ENCODE data around the gene RNF14.

RNF14 gene

DNA sequence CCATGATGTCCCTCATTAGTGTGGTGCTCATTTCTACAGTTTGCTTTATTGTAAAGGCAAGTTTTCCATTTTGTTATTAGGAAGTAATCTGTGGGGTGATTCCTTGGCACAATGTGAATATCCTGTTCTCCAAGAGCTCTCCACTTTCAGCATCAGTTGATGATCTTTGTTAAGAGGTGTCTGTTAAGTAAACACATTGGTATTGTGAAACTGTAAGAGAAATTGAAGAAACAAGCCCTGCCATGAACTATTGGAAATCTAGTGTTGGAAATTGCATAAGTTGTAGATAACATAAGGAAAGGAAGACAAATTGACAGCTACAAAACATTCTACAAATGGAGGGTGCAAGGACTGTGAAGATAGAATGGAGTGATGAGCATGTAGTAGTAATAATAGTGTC, 17.2 kb downstream of the RNF14 start:
- no peak for DNase-seq

DNA sequence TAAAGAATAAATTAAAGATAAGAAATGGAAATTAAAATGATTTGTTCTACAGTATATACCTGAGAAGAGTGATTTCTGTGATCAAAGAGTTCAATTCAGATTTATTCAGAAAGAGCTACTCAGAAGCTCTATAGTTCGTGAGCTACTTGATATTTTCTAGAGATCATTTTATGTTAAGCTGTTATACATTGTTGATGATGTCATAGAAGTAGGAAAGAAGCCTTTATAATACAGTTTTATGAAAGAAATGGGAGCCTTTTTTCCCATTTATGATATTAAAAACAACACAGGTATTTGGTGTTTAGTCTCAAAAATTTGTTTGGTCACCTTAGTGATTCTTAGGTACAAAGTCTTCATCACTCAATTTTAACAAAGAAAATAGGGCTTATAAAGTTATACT, 20.8 kb downstream of the RNF14 start:
- no peak for DNase-seq

DNA sequence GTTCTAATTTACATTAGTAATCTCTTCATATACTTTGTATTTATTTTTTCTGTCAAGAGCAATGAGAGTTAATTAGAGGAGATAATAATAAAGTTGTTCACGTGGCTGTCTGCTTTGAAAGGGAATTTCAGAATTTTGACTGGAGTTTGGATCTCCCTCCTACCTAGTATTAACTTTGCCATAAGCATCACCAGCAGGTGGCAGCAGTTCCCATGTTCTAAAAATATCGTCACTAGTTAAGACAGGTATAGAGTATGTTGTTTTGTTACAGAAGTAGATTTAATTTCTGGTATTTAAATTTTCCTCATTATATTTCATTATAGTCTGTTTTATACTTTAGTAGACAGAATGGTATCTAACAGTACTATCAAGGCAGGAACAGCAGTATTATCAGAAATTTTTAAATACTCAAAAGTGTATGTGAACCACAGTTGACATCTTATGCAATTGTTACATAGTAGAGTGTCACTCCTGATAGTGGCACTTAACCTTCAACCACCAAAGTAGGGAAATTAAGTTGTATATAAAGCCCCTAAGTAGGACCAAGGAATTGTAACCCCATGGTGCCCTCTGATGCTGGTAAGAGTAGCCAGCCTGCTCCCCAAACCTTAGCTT, 23.6 kb downstream of the RNF14 start:
- peak; percentile 68 for DNase-seq

DNA sequence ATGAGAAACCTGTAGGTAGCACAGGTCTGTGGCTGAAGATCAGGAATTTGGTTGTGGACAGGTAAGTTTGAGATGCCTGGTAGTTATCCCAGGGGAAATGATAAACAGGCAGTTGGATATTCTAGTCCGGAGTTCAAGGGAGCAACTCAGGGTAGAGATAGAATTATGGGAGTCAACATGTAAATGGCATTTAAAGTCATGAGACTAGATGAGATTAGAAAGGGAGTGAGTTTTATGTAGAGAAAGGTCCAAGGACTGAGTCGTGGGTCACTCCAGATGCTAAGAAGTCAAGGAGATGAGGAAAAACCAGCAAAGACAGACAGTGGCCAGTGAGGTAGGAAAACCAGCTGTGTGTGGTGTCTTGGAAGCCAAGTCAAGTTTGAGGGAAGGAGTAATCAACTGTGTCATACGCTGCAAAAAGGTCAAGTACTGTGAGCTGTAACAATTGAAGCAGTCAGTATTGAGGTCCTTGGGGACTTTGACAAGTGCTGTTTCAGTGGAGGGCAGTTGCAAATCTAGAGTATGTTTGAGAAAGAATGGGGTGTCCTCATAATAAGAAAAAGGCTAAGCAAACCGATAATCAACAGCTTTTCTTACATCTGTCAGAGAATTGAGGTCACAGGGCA, 25.7 kb downstream of the RNF14 start:
- no peak for DNase-seq

DNA sequence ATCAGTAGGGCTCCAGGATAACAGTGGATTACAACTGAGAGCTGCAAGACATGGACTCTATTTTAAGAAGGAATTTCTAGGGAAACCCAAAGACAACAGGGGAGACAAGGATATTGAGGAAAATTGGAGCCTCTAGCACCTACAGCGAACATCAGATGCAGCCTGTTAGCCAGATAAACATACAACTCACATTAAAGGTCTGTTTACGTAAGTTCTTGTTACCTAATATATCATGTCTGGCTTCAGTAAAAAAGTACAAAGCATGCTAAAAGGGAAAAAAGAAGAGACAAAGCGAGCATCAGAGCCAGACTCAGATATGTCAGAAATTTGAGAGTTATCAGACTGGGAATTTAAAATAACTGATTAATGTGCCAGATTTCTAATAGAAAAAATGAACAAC, 26.8 kb downstream of the RNF14 start:
- DNase-seq = no peak

DNA sequence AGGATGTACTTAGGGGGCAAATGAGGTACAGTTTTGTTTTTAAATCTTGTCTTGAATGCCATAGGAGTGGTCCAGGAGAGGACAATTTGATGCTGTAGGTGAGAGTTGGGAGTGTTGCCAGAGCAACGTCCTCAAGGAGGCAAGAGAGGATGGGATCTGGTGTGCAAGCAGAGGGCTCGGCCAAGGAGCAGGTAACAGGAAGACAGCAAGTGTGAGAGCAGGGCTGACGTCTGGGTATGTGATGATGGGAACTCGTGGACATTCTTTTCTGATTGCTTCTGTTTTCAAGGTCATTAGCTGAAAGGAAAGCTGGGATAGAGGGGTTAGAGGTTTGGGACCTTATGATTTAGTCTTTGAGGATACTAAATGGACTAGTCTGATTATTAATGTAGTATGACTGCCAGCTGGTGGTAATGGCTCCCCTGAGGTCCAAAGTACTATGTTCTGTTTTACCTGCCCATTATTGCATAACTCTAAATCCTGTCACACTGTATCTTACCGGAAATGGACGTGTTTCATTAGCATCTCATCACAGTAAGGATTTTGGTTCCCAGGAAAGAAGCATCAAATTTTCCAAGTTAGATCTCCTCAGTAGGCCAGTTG, 28.6 kb downstream of the RNF14 start:
- DNase-seq = no peak

DNA sequence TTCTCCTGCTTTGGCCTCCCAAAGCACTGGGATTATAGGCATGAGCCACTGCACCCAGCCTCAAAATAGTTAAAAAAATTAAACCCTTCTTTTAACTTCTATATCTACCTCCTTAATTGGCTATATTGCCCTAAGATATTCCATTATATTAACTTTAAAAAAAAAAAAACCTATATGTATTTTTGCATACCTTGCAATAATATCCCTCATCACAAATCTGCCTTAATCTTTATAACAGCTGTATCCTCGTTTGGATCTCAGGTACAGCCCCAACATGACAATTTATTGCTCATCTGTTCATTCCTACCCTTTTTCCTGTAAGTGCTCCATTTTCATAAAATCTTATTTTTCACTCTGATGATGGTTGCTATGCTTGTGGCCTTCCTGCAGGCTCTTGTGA, 31.3 kb downstream of the RNF14 start:
- DNase-seq = no peak

DNA sequence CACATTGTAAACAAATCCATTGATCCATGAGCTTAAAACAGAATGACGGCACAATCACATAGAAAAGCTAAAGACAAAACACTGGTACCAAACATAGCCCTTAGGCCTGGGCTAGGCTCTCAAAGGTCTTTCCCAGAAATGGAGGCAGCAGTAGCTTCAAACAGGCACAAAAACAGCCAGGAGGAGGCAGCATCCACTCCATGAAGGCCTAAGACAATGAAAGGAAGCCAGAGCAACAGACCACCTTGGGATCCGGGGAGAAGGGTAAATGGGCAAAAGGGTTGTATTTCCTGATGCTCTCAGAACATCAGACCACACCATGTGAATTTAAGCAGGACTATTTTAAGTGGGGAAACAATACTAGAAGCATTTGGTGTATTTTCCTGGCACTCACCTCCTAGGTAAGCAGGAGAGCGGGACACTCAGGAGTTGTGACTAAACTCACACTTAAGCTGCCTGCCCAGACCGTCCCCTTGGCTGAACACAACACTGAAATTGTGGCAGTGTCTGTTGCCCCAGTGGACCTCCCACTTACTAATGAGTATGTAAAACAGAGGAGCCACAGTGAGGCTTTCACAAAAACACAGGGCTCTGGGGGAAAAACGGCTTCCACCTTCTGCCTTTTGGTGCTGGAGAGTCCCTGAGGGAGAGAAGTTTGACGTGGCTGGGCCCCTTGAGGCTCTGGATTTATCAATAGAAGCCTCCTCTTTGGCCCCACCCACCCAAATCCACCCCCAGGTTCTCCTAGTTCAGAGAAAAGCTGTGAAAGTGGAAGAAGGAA, 32.0 kb downstream of the RNF14 start:
- peak; percentile 35 for DNase-seq

DNA sequence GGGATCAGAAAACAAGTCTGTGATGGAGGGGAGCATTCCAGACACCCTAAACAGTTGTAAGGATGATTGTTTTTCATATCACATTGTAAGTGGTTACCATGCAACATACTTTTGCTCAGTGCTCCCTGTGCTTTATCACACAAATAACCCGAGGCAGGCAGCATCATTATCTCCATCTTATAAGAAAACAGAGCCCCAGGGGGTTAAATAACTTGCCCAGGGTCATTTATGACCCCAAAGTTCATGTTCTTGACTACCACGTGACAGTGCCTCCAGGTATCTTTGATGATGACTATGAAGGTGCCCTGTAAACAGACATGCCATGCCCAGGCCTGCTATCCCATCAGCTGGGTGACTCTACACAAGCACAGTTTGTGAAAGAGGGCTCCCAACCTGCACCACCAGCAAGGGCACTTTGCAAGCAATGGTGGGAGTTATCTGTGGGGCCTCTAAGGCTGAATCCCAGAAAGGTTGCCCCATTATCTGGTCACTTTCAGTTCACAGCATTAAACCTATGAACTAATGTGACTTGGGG, 34.4 kb downstream of the RNF14 start:
- no peak for DNase-seq

DNA sequence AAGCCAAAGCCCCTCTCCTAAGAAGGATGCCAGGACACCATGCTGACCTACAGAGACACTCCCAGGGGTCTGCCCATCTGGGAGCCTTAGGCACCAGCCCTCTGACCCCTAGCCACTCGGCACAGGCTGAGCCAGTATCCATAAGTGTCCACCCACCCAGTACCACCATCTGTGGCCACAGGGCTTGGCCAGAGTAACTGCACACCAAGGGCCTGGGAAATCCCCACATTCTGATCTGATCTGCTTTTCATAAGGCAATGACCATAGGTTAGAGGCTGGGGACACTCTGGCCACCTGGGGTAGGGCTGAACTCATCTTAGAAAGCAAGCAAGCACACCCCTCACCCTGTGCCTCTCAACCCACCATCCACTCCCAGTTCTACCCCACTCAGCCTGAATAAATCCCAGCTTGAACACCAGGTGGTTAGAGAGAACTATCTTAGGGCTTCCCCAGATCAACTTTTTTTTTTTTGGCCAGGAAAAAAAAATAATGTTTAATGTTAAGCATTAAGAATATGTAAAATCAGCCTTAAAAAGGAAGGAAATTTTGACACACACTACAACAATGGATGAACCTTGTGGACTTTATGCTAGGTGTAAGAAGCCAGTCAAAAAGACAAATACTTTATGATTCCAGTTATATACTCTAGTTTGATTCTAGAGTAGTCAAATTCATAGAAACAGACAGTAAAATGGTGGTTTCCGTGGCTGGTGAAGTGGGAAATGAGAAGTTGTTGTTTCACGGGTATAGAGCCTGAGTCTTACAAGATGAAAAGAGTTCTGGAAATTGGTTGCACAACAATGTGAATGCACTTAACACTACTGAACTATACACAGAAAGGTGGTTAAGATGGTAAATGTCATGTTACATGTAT, 37.7 kb downstream of the RNF14 start:
- DNase-seq = no peak

DNA sequence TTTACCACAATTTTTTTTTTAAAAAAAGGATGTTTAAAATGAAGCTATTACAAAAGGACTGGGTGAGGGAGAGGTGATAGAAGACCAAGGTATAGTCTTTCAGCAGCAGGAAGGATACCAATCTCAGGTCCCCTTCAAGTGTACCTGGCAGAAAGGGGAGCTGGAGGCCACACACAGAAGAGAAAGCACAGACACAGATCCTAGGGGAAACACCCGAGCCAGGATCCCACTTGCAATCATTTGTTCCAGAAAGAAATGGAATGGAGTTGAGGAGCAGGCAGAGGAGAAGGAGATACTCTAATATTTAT, 38.3 kb downstream of the RNF14 start:
- no peak for DNase-seq

DNA sequence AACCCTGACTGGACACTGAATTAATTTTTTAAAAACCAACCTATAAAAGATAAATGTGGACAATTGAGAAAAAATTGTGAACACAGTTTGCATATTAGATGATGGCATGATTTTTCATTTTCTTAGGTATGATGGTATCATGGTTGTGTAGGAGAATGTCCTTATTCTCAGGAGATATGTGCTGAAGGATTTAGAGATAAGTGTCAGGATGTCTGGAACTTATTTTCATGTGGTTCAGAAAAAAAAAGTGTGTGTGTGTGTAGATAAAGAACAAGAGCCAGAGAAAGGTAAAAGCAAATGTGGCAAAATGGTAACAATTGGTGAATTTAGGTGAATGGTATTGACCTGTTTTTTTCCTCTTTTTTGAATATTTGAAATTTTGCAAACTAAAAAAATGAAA, 39.9 kb downstream of the RNF14 start:
- no peak for DNase-seq

DNA sequence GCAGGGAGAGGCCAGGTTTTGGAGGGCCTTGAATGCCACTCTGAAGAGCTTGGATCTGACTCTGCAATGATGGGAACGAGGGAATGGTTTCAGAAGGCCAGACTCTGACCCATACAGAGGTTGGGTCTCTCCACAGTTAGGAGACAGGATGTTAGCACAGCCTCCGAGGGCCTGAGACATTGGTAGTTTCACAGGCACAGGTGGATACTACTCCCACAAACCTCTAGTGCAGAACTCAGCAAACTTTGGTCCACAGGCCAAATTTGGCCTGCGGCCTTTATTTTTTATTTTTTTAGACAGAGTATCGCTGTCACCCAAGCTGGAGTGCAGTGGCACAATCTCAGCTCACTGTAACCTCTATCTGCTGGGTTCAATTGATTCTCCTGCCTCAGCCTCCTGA, 41.0 kb downstream of the RNF14 start:
- no peak for DNase-seq

DNA sequence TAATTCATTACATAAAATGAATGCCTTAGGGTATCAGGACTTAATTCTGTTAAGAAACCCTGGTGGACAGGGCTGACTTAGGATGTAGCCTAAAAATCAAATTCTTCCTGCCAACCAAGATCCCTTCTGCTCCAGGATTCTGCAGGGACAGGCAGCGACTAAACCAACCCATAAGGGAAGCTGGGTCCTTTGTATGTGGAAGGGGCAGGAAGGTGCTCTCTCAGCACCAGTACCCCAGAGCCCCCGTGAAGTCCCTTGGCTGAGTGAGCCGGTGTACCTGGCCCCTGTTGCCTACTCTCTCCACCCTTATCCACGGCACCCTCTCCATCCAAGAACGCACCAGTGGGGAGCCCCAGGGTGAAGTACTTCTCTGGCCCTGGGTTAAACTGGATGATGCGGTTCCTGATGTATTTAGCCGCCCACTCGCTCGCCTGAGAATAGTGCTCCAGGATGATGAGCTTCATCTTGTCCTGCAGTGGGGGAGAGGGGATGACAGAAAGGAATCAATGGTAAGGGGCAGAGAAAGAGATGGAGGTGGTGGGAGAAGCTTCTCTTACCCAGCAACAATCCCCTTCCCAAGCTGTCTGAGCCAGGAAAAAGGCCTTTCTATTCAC, 42.8 kb downstream of the RNF14 start:
- no peak for DNase-seq

DNA sequence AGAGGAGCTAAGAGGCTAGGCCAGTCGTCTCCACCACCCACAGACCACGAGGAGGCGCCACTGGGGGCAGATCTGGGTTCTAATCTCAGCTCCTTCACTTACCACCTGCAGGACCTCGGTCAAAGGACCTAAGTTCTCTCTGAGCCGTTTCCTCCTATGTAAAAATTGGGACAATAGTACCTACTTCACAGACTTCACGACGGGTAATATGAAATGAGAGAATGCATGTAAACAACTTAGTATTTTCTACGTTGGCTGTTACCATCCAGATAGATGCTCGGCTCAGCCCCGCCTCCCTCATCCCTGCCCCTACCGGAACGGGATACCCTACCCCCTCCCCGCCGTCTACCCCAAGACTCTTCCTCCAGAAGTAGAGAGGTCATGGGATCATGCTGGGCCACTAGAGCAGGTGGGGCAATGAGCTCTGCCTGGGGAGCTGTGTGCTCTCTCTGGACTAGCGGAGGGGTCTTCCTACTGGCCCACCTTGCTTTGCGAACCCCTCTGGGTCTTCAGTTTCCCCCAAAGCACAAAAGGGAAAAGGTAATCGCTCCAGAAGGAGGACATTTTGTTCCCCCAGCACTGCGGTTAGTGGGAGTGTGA, 43.4 kb downstream of the RNF14 start:
- peak; percentile 68 for DNase-seq

DNA sequence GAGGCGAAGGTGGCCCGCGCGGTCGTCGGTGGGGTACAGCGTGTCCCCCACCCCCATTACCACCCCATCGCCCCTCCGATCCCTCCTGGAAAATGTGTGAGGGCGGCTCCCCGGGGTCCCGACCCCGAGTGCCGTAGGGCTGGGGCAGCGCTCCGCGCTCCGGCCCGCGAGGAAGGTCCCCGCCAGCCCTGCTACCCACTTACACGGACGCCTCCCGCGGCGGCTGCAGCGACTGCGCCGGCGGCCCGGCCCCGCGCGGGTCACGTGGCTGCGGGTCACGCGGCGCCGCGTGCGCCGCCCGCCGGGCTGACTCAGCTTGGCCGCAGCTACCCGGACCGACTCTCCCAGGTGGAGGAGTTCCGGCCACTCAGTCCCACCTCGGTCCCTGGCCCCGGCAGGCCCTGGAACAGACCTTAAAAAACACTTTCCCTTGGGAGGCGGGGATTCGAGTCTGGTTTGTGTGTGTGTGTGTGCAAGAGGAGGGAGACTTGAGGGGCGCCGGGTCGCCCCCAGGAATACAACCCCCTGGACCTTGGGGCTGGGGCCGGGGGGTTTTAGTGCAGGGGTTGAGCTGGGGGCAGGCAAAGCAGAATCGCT, 44.0 kb downstream of the RNF14 start, which contains the start of gene GNPDA1:
TSS of gene GNPDA1 (minus strand) at position 236 of the 597 bp plus-strand sequence. CDS start 992 bp downstream, outside the sequence.
- DNase-seq = peak; percentile 92

DNA sequence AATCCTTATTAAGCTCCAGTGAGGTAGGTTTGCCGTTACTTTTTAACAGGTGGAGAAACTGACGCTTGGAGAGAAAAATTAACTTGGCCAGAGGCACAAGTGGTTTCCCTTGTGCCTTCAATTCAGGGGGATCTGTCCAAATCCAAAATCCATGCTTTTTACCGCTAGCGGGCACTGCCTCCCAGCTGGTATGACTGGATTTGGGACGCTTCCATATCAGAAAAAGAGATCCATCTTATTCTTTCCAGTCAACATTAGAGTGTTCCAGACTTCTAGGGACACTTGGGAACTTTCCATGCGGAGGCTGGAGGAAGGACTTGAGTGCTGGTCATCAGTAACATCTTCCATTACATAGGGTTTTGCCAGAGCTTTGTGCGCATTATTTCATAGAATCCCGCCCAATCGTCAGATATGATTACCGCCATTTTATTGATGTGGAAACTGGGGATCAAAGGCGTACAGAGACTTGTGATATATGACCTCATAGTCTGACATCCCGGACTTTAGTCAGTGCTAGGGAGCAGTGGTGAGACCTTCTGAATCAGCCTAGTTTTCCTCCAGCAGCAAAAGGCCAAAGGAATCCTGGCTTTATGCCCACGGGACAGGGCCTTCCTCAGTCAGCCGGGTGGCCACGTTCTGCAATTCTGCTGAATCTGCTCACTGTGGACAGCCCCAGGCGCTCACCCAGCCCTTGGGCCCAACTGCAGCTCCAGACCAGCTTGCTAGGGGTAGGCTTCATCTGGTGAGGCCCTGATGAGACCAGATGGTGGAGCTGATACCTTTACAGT, 45.0 kb downstream of the RNF14 start:
- DNase-seq = no peak

DNA sequence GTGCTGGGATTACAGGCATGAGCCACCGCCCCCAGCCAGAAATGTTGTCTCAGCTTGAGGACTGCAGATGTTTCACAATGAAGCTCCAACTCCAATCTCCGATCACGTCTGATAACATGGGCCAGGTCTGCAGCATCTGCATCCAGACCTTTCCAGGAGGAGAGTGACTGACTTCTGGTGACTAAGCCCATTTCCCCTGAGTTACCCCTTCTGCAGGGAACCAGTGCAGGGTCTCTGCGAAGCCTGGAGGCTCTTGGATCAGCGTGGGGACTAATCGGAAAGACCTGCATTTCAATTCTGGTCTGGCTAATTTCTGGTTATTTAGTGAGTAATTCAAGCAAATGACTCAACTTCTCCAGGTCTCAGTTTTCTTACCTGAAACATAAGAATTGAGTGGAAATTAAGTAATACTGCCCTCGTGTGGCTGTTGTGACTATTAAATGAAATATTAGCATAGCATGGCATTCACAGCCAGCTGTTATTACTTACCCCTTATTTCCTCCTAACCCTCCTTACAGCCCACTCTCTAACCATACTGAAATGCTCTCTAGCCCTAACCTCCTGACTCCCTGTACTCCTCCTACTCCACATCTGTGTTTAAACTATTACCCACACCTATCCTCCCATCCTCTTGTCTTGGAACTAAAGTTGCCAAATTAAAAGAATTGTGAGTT, 46.1 kb downstream of the RNF14 start:
- DNase-seq = peak; percentile 74

DNA sequence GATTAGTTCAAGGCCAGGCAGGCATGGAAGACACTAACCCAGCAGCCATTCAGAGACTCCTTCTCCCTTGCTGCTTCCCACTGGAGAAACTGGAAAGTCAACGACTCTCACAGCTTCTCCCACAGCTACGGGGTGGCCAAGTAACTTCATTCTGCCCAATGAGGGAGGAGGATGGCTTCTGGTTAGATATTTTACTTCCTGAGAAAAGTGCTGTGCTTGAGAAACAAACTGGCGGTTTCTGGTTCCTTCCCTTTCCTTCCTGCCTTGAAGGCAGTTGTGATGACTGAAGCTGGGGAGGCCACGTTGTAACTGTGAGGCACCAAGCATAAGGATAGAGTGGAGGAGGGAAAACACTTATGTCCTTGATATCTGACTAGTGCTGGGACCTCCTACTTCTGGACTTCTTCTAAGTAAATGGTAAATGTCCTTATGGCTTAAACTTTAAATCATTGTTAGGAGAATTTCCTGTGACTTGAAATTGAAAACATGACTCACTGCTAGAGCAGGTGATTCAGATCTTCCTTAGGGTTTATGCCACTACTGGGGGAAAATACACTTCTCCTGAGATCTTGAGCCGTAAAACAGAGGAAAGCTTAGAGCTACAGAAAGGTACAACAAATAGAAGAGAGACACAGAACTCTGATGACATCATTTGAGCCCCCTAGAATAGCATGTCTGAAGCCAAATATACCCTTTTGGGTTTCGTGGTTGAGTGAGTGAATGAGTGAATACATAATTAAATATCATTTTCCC, 47.1 kb downstream of the RNF14 start:
- no peak for DNase-seq

Measured in NCI-H69 (cell line).